Measurements from ENCODE around the gene UBTD1. TPM values are rescaled to one million over a fixed set of nuclear protein-coding genes. Genes with fewer than 3 reads are reported as not detected.

The UBTD1 gene
- total RNA-seq, 1 experiment from 2014 or later: 19.0 TPM

GRCh38 chr10:97474918-97475317, 23.8 kb upstream of the UBTD1 start:
- H3K4me1 Mint-ChIP-seq: peaks cover 7 to 13% of the 10 kb centered on the region in 2 experiments
- H3K9ac ChIP-seq (ENCODE audit: extremely low read depth, insufficient read length, low read length): no peak overlapping the region
- H3K9me3 ChIP-seq (ENCODE audit: control insufficient read depth, low read depth, low read length): no peaks in the 10 kb centered on the region
- no peak for TF ChIP-seq CTCF (conservative IDR thresholded peaks at IDR 0.05)
- no peak overlapping the region for H2AK5ac ChIP-seq (ENCODE audit: insufficient read length, low read length)
- no peak overlapping the region for H3K14ac ChIP-seq (ENCODE audit: insufficient read depth, low read length)
- no peak overlapping the region for H4K91ac ChIP-seq (ENCODE audit: insufficient read length, low read depth, low read length)
- no peak overlapping the region for H3K4ac ChIP-seq (ENCODE audit: low read depth, low read length)
- no peaks in the 10 kb centered on the region for H3K23me2 ChIP-seq (ENCODE audit: insufficient read length, low read depth, low read length, poor library complexity, severe bottlenecking)
- no peaks in the 10 kb centered on the region for H4K20me1 ChIP-seq (ENCODE audit: control insufficient read depth, insufficient read depth, insufficient read length)
- no peak overlapping the region for H2BK12ac ChIP-seq (ENCODE audit: insufficient read length, low read depth, low read length)
- no peak overlapping the region for H3K23ac ChIP-seq (ENCODE audit: insufficient read length, low read depth, low read length)
- H2BK120ac ChIP-seq (ENCODE audit: low read depth, low read length, poor library complexity, severe bottlenecking): no peak overlapping the region
- H3K4me3 Mint-ChIP-seq: no peak overlapping the region
- no peak overlapping the region for H3K27ac ChIP-seq (ENCODE audit: insufficient read length, low read depth, low read length)
- no CpG with 5 or more reads among the region's 4 CpGs for WGBS (ENCODE audit: extremely low coverage, insufficient read length, low lambda C conversion rate)
- no peaks in the 10 kb centered on the region for H3K9me3 Mint-ChIP-seq
- H3T11ph ChIP-seq (ENCODE audit: low read length): no peak overlapping the region
- no peak for DNase-seq
- no peak overlapping the region for H3K4me2 ChIP-seq (ENCODE audit: insufficient read depth, insufficient read length, low read length)
- H4K8ac ChIP-seq (replicated peaks; ENCODE audit: insufficient read length, low read depth, low read length): no peak overlapping the region
- no peaks in the 10 kb centered on the region for H3K79me1 ChIP-seq (ENCODE audit: insufficient read depth, low read depth, low read length, poor library complexity, severe bottlenecking)
- peaks cover 4% of the 10 kb centered on the region; the same call in 1 of the 2 replicates for H3K4me1 ChIP-seq (ENCODE audit: insufficient read depth, low read length)
- no peaks in the 10 kb centered on the region for H3K79me2 ChIP-seq (ENCODE audit: insufficient read depth, low read length)
- no peak overlapping the region for H3K18ac ChIP-seq (ENCODE audit: insufficient read length, low read depth, low read length)
- H2BK15ac ChIP-seq (ENCODE audit: low read depth, low read length): no peak overlapping the region
- H3K36me3 Mint-ChIP-seq (ENCODE audit: insufficient read depth in 1 of 3, low read depth in 3 of 3): peaks cover 52 to 81% (median 77%) of the 10 kb centered on the region in 3 experiments
- no peak overlapping the region for H2BK20ac ChIP-seq (ENCODE audit: low read depth, low read length, poor library complexity, severe bottlenecking)
- H2AFZ ChIP-seq (ENCODE audit: low read length): no peak overlapping the region
- no peak overlapping the region for H3K27ac Mint-ChIP-seq
- no peak overlapping the region for H4K5ac ChIP-seq (ENCODE audit: insufficient read length, low read depth, low read length)
- H2BK5ac ChIP-seq (ENCODE audit: insufficient read length, low read length): no peak overlapping the region
- H3K56ac ChIP-seq (ENCODE audit: insufficient read length, low read depth, low read length): no peak overlapping the region
- no peaks in the 10 kb centered on the region for H3K27me3 ChIP-seq (ENCODE audit: insufficient read depth, low read length)
- no peaks in the 10 kb centered on the region for H3K27me3 Mint-ChIP-seq (ENCODE audit: low read depth)
